Measurements from ENCODE around the gene RHOA. TPM values are rescaled to one million over a fixed set of nuclear protein-coding genes. Genes with fewer than 3 reads are reported as not detected.
A peak's percentile ranks its signal among the peaks of the same experiment; 100 is the strongest.

RHOA gene
- total RNA-seq, 4 donors from 2014 or later, result 244 to 411 (median 282) TPM

- peak overlapping the region; percentile 10 to 94 (median 30) for H3K27ac ChIP-seq
- no peaks in the 10 kb centered on the region for H3K9me3 ChIP-seq
- peaks cover 0 to 14% of the 10 kb centered on the region in 2 donors for H3K36me3 ChIP-seq
- intact Hi-C loops (cut with DNase I; ENCODE audit: low total_unique reads), result no loop called here
- no peaks in the 10 kb centered on the region for H3K27me3 ChIP-seq
- DNase-seq (no peak), ATAC-seq (no peak)
- peaks cover 13 to 22% of the 10 kb centered on the region in 2 donors for H3K4me1 ChIP-seq
- no peak overlapping the region for H3K4me3 ChIP-seq
- in situ Hi-C loops (cut with MboI; ENCODE audit: low sequenced_read_pairs in 4 of 4), result no loop called here
- TF ChIP-seq POLR2A (IDR thresholded peaks at IDR 0.05), result no peak
- TF ChIP-seq CTCF (IDR thresholded peaks at IDR 0.05 in 4 of 5, conservative IDR thresholded peaks at IDR 0.05 in 1 of 5), result no peak
Measured at GRCh38 chr3:49415931-49416601, 4.3 kb upstream of the RHOA start.

DNA sequence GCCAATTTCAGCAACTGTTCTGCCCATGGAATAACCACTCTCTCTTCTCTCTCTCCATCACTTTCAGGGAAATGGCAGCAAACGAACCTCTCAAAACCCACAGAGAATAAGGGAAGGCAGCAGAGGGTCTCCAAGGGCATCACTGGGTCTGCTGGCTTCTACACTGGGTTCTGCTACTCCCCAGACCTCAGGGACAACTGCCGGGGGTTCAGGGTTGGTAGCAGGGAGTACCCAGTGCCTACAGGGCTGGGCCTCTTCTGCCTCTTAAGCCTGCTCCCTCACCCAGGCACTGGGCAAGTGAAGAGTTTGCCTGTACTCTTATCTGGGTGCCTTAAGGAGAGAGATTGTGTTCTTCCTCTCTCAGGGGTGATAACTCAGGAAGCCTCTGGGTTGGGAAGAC, 3.0 kb upstream of the RHOA start:
- intact Hi-C loops (cut with DNase I; ENCODE audit: low total_unique reads) (loop anchor here (5.0 kb wide), 2 partner anchors 58 to 322 kb away; partner anchors contain the start of genes DAG1 and QRICH1), in situ Hi-C loops (cut with MboI; ENCODE audit: low sequenced_read_pairs in 4 of 4) (no loop called here)
- no peak for TF ChIP-seq POLR2A (IDR thresholded peaks at IDR 0.05)
- H3K4me3 ChIP-seq, result no peak overlapping the region
- no peaks in the 10 kb centered on the region for H3K9me3 ChIP-seq
- ATAC-seq, result no peak
- DNase-seq, result no peak
- H3K27ac ChIP-seq, result peak overlapping the region in 1 of 4 donors; percentile 94
- H3K36me3 ChIP-seq, result peaks cover 0 to 14% of the 10 kb centered on the region in 2 donors
- H3K27me3 ChIP-seq, result no peaks in the 10 kb centered on the region
- peaks cover 23 to 32% of the 10 kb centered on the region in 2 donors for H3K4me1 ChIP-seq

- Histone ChIP-seq H3K9me3 (no peaks in the 10 kb centered on the region), H3K27me3 (no peaks in the 10 kb centered on the region), H3K27ac (peak overlapping the region; percentile 85 to 96 (median 90)), H3K4me1 (peaks cover 37 to 43% of the 10 kb centered on the region in 2 donors), H3K4me3 (peak overlapping the region; percentile 74 to 86 (median 80)), H3K36me3 (peaks cover 0 to 9% of the 10 kb centered on the region in 2 donors)
- ATAC-seq (no peak), DNase-seq (no peak)
- in situ Hi-C loops (cut with MboI; ENCODE audit: low sequenced_read_pairs in 4 of 4) (no loop called here), intact Hi-C loops (cut with DNase I; ENCODE audit: low total_unique reads) (loop anchor here (5.0 kb wide), 2 partner anchors 59 to 321 kb away; partner anchors contain the start of genes DAG1 and QRICH1)
- TF ChIP-seq POLR2A (IDR thresholded peaks at IDR 0.05) (no peak), CTCF (IDR thresholded peaks at IDR 0.05 in 4 of 5, conservative IDR thresholded peaks at IDR 0.05 in 1 of 5) (no peak)
Measured at GRCh38 chr3:49413338-49413734, 1.6 kb upstream of the RHOA start.

- no peaks in the 10 kb centered on the region for H3K9me3 ChIP-seq
- no peaks in the 10 kb centered on the region for H3K27me3 ChIP-seq
- H3K4me1 ChIP-seq, result peaks cover 41 to 48% of the 10 kb centered on the region in 2 donors
- peak overlapping the region; percentile 85 to 96 (median 90) for H3K27ac ChIP-seq
- in situ Hi-C loops (cut with MboI; ENCODE audit: low sequenced_read_pairs in 4 of 4), result no loop called here
- TF ChIP-seq POLR2A (IDR thresholded peaks at IDR 0.05) (no peak), CTCF (IDR thresholded peaks at IDR 0.05 in 4 of 5, conservative IDR thresholded peaks at IDR 0.05 in 1 of 5) (no peak)
- ATAC-seq (peak in 1 of 2 donors; percentile 1), DNase-seq (no peak)
- intact Hi-C loops (cut with DNase I; ENCODE audit: low total_unique reads), result loop anchor here (1.0 to 5.0 kb wide), 4 partner anchors 17 to 320 kb away; partner anchors contain the start of genes DAG1, NICN1, QRICH1 and USP4
- H3K36me3 ChIP-seq, result peaks cover 0 to 9% of the 10 kb centered on the region in 2 donors
- peak overlapping the region; percentile 74 to 86 (median 80) for H3K4me3 ChIP-seq
Measured at GRCh38 chr3:49412632-49413337, 1.0 kb upstream of the RHOA start.

DNA sequence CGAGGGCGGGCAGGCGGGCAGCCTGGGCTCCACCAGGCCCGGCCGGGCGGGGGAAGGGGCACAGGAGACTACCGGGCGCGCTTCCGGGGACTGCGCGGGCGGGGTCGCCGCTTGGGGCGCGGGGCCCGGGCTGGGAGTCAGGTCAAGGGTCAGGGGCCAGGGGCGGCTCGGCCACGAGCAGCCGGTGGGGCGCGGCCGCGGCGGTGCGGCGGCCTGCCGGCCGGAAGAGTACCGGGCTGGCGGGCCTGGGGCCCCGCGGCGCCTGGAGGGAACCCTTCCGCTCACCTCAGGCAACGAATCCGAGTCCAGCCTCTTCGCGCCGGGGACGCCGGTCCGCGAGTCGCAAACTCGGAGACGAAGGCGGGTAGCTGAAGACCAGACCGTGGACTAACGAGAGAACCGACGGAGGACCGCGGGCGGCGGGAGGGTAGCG, 225 bp downstream of the RHOA start:
- Histone ChIP-seq H3K27me3 (no peaks in the 10 kb centered on the region), H3K4me1 (peaks cover 53 to 60% of the 10 kb centered on the region in 2 donors), H3K4me3 (peak overlapping the region; percentile 67 to 97 (median 76)), H3K36me3 (peaks cover 0 to 9% of the 10 kb centered on the region in 2 donors), H3K27ac (peak overlapping the region; percentile 85 to 96 (median 92)), H3K9me3 (no peaks in the 10 kb centered on the region)
- ATAC-seq, result peak; percentile 26 to 42
- DNase-seq, result peak; percentile 32 to 54
- intact Hi-C loops (cut with DNase I; ENCODE audit: low total_unique reads), result loop anchor here (2.0 to 5.0 kb wide), 3 partner anchors 53 to 319 kb away; partner anchors contain the start of genes DAG1, GPX1 and QRICH1
- no peak for TF ChIP-seq POLR2A (IDR thresholded peaks at IDR 0.05)
- peak in 3 of 5 experiments; percentile 10 to 33 (median 33) for TF ChIP-seq CTCF (IDR thresholded peaks at IDR 0.05 in 4 of 5, conservative IDR thresholded peaks at IDR 0.05 in 1 of 5)
- in situ Hi-C loops (cut with MboI; ENCODE audit: low sequenced_read_pairs in 4 of 4), result no loop called here

All from gastrocnemius medialis (tissue), 4 donors.